Vagina (tissue), 2 donors: ENCODE data around the gene FSTL3. TPM values are rescaled to one million over a fixed set of nuclear protein-coding genes. Genes with fewer than 3 reads are reported as not detected.

ENCODE experiments used
- DNase-seq, 2 donors: peaks; one replicate each; pipeline ENCODE4 v3.0.0-alpha.2; 2017; ENCODE audit errors: extremely low spot score in 2 of 2
- H3K27ac ChIP-seq: fragments of 200-600 bp; sonication (generic); one replicate; pipeline ENCODE4 v1.5.1; 2019
- H3K27me3 ChIP-seq: fragments of 200-600 bp; sonication (generic); one replicate; pipeline ENCODE4 v1.5.1; 2019
- H3K36me3 ChIP-seq, 2 donors: fragments of 200-600 bp; sonication (generic); one replicate each; pipeline ENCODE4 v1.5.1; 2017 to 2019
- H3K4me1 ChIP-seq: fragments of 200-600 bp; sonication (generic); one replicate; pipeline ENCODE4 v1.5.1; 2019
- H3K4me3 ChIP-seq, 2 donors: fragments of 200-600 bp; sonication (generic); 1 replicate in 1 of 2; 2 replicates in 1 of 2; pipeline ENCODE4 v1.5.1; 2016 to 2019
- H3K9me3 ChIP-seq: fragments of 200-600 bp; sonication (generic); one replicate; pipeline ENCODE4 v1.5.1; 2019
- CTCF ChIP-seq, 3 experiments: fragments of 450-650 bp in 2 of 3; fragments of 200-600 bp in 1 of 3; sonication (generic) in 1 of 3; IDR thresholded peaks; one replicate each; pipeline ENCODE4 v1.5.1; 2017 to 2019; ENCODE audit warnings: antibody characterized with exemption in 3 of 3, mild to moderate bottlenecking in 2 of 3, moderate library complexity in 2 of 3
- POLR2A ChIP-seq, 2 donors: fragments of 450-650 bp; IDR thresholded peaks; one replicate each; pipeline ENCODE4 v1.6.1; 2017; ENCODE audit warnings: antibody characterized with exemption in 2 of 2, mild to moderate bottlenecking in 2 of 2, moderate library complexity in 2 of 2
- POLR2AphosphoS5 ChIP-seq, 2 donors: sonication (generic); formaldehyde crosslinking; IDR thresholded peaks; one replicate each; pipeline ENCODE4 v1.9.0; 2017; ENCODE audit warnings: antibody characterized with exemption in 2 of 2, mild to moderate bottlenecking in 2 of 2, low read depth in 1 of 2; ENCODE audit not compliant: insufficient read depth in 1 of 2
- intact Hi-C: fragments of 100-400 bp; cut with DNase I; formaldehyde crosslinking; loops from one replicate; pipeline ENCODE4 v1.15.1; 2023
- total RNA-seq: library from RNA; depleted of rRNA; stranded (reverse); fragments of >200 nt; gene quantifications from one replicate; pipeline ENCODE4 v1.2.3, GENCODE V29; 2016

FSTL3 gene
- total RNA-seq, 1 donor from 2014 or later = 129 TPM

GRCh38 chr19:719636-720344 lies 43.6 kb downstream of the FSTL3 start:
- intact Hi-C loops = no loop called here
- Histone ChIP-seq H3K4me1 (peaks cover 47% of the 10 kb centered on the region), H3K36me3 (no peaks in the 10 kb centered on the region), H3K27me3 (no peaks in the 10 kb centered on the region), H3K27ac (peak overlapping the region; percentile 91), H3K4me3 (peak overlapping the region; percentile 35 to 54), H3K9me3 (no peaks in the 10 kb centered on the region)
- TF ChIP-seq CTCF (IDR thresholded peaks at IDR 0.05) (no peak), POLR2A (IDR thresholded peaks at IDR 0.05) (no peak), POLR2AphosphoS5 (IDR thresholded peaks at IDR 0.05; ENCODE audit: insufficient read depth in 1 of 2, low read depth in 1 of 2) (no peak)
- DNase-seq = no peak

GRCh38 chr19:720345-721160 lies 44.4 kb downstream of the FSTL3 start:
- H3K4me1 ChIP-seq = peaks cover 47% of the 10 kb centered on the region
- no peaks in the 10 kb centered on the region for H3K36me3 ChIP-seq
- H3K27me3 ChIP-seq = no peaks in the 10 kb centered on the region
- H3K4me3 ChIP-seq = peak overlapping the region; percentile 35 to 54
- no peak for DNase-seq
- H3K9me3 ChIP-seq = no peaks in the 10 kb centered on the region
- peak overlapping the region; percentile 91 for H3K27ac ChIP-seq
- TF ChIP-seq CTCF (IDR thresholded peaks at IDR 0.05) = no peak
- peak in 1 of 2 donors; percentile 23 for TF ChIP-seq POLR2AphosphoS5 (IDR thresholded peaks at IDR 0.05; ENCODE audit: insufficient read depth in 1 of 2, low read depth in 1 of 2)
- intact Hi-C loops = no loop called here

GRCh38 chr19:722553-723101 lies 46.4 kb downstream of the FSTL3 start:
- H3K4me3 ChIP-seq = no peak overlapping the region
- no peak for DNase-seq
- H3K27me3 ChIP-seq = no peaks in the 10 kb centered on the region
- H3K4me1 ChIP-seq = peaks cover 41% of the 10 kb centered on the region
- no peaks in the 10 kb centered on the region for H3K36me3 ChIP-seq
- no peak overlapping the region for H3K27ac ChIP-seq
- TF ChIP-seq POLR2A (IDR thresholded peaks at IDR 0.05) (no peak), POLR2AphosphoS5 (IDR thresholded peaks at IDR 0.05; ENCODE audit: insufficient read depth in 1 of 2, low read depth in 1 of 2) (no peak), CTCF (IDR thresholded peaks at IDR 0.05) (no peak)
- H3K9me3 ChIP-seq = no peaks in the 10 kb centered on the region
- intact Hi-C loops = no loop called here

GRCh38 chr19:723247-723646 lies 47.1 kb downstream of the FSTL3 start:
- Histone ChIP-seq H3K36me3 (no peaks in the 10 kb centered on the region), H3K27me3 (no peaks in the 10 kb centered on the region), H3K4me1 (peaks cover 35% of the 10 kb centered on the region), H3K27ac (no peak overlapping the region), H3K9me3 (no peaks in the 10 kb centered on the region), H3K4me3 (no peak overlapping the region)
- DNase-seq = no peak
- no peak for TF ChIP-seq POLR2AphosphoS5 (IDR thresholded peaks at IDR 0.05; ENCODE audit: insufficient read depth in 1 of 2, low read depth in 1 of 2)
- no peak for TF ChIP-seq CTCF (IDR thresholded peaks at IDR 0.05)
- TF ChIP-seq POLR2A (IDR thresholded peaks at IDR 0.05) = no peak
- intact Hi-C loops = no loop called here
